MM.1S (cell line): ENCODE measurements around the gene TUFM.

Source experiments
- CTCF ChIP-seq: fragments of 300-600 bp; sonication (generic); IDR thresholded peaks from 2 replicates; pipeline ENCODE4 v1.5.1; 2016; ENCODE audit warnings: antibody characterized with exemption, low read length, mixed read lengths
- EZH2 ChIP-seq: fragments of 300-600 bp; sonication (generic); optimal IDR thresholded peaks from 2 replicates; pipeline ENCODE3; 2017; ENCODE audit warnings: low read depth, mild to moderate bottlenecking, antibody characterized with exemption, low read length, mixed read lengths
- EZH2phosphoT487 ChIP-seq: fragments of 300-600 bp; sonication (generic); IDR thresholded peaks from 2 replicates; pipeline ENCODE4 v1.6.1; 2018; ENCODE audit warnings: antibody characterized with exemption, low read length

GRCh38 chr16:28882551-28883160 is 36.5 kb upstream of the TUFM start:
- TF ChIP-seq CTCF (no peak), EZH2 (no peak), EZH2phosphoT487 (no peak)
